ENCODE data around the gene CLASP1. TPM values are rescaled to one million over a fixed set of nuclear protein-coding genes. Genes with fewer than 3 reads are reported as not detected.
A peak's percentile ranks its signal among the peaks of the same experiment; 100 is the strongest.

The CLASP1 gene
- total RNA-seq, 1 experiment from 2014 or later, result 28.2 TPM

DNA sequence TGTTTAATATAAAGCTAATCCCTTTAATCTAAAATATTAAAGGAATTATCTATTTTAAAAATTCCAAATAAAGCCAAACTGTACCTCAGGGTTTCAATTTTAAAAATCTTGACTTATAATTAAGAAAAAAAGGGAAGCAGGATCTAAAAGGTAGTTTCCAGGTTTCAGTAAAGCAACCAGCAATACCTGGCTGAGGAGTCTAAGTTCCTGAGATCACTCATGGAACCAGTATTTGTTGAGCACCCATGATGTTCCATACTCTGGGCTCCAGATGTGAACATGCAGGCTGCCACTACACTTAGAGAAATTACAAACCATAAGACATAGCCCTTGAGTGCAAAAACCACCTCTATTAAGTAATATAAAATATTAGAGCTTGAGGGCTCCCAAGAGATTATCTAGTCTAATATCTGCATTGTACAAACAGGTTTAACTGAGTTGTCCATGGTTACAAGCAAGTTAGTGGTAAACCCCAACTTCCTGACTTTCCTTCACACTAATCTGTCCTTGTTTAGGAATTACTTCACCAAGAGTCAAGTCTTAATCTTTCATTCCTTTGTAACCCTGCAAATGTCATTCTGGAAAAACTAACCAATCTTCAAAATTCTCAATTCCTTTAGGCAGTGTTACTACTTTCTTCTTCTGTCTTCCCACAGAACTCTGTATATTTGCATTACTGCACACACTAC is 49.2 kb downstream of the CLASP1 start:
- no peak overlapping the region for H3K27ac ChIP-seq
- no peaks in the 10 kb centered on the region for H3K9me3 ChIP-seq (replicated peaks)
- peaks cover 26% of the 10 kb centered on the region for H3K36me3 ChIP-seq
- no peak for DNase-seq (ENCODE audit: low read depth in 1 of 2, low spot score in 2 of 2)
- H3K27me3 ChIP-seq (replicated peaks), result no peaks in the 10 kb centered on the region
- H3K4me1 ChIP-seq (replicated peaks), result peaks cover 10% of the 10 kb centered on the region; the same call in 1 of the 2 replicates
- no peak overlapping the region for H3K4me3 ChIP-seq

DNA sequence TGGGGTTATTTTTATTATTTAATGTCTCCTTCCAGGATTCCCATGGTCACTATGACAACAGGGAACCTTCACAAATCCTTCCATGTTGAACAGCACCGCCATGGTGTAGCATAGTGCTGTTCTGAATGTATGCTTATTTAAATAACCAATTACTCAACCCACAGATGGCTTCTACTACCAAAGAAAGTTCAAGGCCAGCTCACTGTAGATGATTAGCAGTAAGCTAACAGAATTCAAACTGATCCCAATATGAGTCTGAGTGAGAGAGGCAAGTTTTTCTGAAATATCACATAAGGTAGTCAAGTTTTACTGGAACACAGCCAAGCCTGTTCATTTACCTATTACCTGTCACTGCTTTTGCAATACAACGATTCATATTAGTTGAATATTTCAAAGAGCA is 51.2 kb downstream of the CLASP1 start:
- Histone ChIP-seq H3K36me3 (peaks cover 24% of the 10 kb centered on the region), H3K27me3 (replicated peaks) (no peaks in the 10 kb centered on the region), H3K9me3 (replicated peaks) (no peaks in the 10 kb centered on the region), H3K4me1 (replicated peaks) (peaks cover 10% of the 10 kb centered on the region; the same call in 1 of the 2 replicates), H3K4me3 (no peak overlapping the region), H3K27ac (no peak overlapping the region)
- no peak for DNase-seq (ENCODE audit: low read depth in 1 of 2, low spot score in 2 of 2)

DNA sequence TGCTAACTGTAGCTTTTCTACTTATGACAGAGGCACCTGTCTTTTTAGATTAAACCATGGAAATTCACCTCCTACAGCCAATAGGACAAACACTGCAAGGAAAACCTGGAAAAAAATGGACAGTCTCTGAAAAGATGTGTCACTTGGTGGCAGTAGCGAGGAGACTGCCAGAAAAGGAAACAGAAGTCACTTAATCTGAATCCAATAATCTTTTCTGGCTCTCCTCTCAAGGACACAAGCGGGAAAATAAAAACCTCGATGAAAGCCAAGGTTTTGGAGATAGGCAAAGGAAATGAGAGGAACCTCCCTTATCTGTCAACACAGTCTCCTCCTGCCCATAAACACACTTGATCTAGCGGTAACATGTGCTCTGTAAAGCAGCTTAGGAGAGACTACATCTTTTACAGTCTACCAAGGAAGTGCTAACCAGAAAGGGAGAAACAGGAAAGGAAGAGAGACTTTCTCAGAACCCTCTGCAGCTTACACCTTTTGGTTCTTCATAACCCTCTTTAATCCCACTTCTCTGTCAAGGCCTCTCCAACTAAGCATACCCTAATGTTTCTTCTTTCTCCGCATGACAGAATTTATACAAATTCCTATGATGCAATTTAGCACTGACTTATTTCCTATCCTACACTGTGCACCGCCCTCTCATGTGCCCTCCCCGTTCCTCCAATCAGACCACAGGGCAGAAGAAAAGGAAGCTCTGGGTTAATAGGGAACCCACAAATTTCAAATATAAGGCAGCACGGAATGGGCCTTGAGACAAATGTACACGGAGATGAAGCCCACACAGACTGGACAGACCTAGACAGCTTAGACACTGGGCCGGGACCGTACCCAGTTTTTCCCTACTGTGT is 52.8 kb downstream of the CLASP1 start:
- peaks cover 10% of the 10 kb centered on the region; the same call in 1 of the 2 replicates for H3K4me1 ChIP-seq (replicated peaks)
- no peaks in the 10 kb centered on the region for H3K27me3 ChIP-seq (replicated peaks)
- H3K27ac ChIP-seq, result no peak overlapping the region
- DNase-seq (ENCODE audit: low read depth in 1 of 2, low spot score in 2 of 2), result peak in 1 of 2 experiments; percentile 52
- peaks cover 21% of the 10 kb centered on the region for H3K36me3 ChIP-seq
- no peaks in the 10 kb centered on the region for H3K9me3 ChIP-seq (replicated peaks)
- no peak overlapping the region for H3K4me3 ChIP-seq

DNA sequence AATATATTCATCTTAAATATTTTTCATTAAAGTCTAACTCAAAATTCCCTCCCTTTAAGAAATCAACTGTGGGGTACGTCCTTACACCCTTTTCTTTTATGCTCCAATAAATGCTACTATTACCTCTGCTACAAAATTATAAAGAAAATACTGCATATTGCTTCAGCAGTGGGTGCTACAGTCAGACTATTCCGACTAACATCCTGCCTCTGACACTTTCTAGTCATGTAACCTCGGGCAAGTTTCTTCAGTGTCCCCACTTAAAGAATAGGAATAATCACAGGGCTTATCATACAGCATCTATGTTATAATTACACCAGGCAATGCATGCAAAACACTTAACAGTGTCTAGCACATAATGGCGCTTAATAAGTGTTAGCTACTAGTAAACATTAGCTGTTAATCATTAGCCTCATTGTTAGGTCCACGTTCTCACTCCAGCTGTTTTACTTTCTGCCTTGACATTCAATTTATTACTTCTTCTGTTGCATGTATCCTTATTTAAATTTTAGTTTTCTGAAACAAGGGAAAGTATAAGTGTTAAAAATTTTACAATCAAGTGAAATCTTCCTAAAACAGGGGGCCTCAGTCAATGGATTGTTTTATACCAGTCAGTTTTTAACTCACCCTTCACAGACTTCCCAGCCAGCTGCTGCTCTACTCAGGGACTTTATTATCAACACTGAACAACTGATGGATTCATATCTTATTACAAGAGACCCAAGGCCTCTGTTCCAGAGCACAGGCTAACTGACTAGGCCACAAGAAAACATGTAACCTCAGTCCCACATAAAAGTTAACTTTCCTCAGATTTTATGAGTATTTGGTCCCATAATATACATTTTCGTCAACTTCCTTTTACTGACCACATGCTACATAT is 54.0 kb downstream of the CLASP1 start:
- peaks cover 20% of the 10 kb centered on the region for H3K36me3 ChIP-seq

DNA sequence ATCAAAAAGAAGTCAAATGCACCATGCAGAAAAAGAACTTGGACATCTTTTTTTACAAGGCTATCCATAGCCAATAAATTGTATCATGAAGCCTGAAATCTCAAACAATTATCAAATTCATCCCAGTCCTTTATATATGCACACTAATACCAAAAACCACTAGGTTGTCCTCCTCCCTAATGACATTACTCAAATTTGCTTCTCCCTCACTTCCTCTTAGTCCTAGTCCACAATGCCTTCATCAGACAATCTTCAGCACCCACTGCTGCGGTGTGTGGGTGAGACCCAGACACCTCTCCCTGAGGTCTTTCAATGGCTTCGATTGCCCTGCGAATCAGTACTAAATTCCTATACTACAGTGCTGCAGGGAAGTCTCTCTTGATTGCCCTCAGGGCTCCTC is 58.1 kb downstream of the CLASP1 start:
- no peak for DNase-seq (ENCODE audit: low read depth in 1 of 2, low spot score in 2 of 2)
- Histone ChIP-seq H3K9me3 (replicated peaks) (no peaks in the 10 kb centered on the region), H3K27ac (no peak overlapping the region), H3K27me3 (replicated peaks) (no peaks in the 10 kb centered on the region), H3K36me3 (peaks cover 9% of the 10 kb centered on the region; the same call in 1 of the 2 replicates), H3K4me1 (replicated peaks) (peaks cover 25% of the 10 kb centered on the region), H3K4me3 (no peak overlapping the region)

More for the DNA sequence above, 54.0 kb downstream of the CLASP1 start:
- Histone ChIP-seq H3K9me3 (replicated peaks) (no peaks in the 10 kb centered on the region), H3K27ac (no peak overlapping the region), H3K4me1 (replicated peaks) (peaks cover 5% of the 10 kb centered on the region; the same call in 1 of the 2 replicates), H3K27me3 (replicated peaks) (no peaks in the 10 kb centered on the region), H3K4me3 (no peak overlapping the region)
- no peak for DNase-seq (ENCODE audit: low read depth in 1 of 2, low spot score in 2 of 2)

DNA sequence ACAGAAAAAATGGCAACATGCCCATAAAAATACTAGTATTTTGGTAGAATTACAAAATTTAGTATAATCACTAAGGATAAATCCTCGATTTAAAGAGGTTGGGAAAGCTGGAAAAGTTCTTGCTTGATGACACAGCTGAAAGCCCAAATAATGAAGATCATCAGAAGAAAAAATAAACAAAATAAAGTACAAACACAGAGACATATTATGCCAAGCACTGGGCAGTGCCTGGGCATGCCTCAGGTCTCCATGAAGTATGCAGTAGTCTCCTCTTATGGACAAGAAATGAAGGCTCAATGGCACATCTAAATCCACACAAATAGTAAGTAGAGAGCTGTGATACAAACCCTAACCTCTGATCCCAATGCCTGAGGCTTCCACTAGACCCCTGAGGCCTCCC is 60.9 kb downstream of the CLASP1 start:
- DNase-seq (ENCODE audit: low read depth in 1 of 2, low spot score in 2 of 2), result peak in 1 of 2 experiments; percentile 26
- Histone ChIP-seq H3K36me3 (no peaks in the 10 kb centered on the region), H3K27me3 (replicated peaks) (no peaks in the 10 kb centered on the region), H3K27ac (no peak overlapping the region), H3K9me3 (replicated peaks) (no peaks in the 10 kb centered on the region), H3K4me3 (no peak overlapping the region), H3K4me1 (replicated peaks) (peaks cover 43% of the 10 kb centered on the region)

DNA sequence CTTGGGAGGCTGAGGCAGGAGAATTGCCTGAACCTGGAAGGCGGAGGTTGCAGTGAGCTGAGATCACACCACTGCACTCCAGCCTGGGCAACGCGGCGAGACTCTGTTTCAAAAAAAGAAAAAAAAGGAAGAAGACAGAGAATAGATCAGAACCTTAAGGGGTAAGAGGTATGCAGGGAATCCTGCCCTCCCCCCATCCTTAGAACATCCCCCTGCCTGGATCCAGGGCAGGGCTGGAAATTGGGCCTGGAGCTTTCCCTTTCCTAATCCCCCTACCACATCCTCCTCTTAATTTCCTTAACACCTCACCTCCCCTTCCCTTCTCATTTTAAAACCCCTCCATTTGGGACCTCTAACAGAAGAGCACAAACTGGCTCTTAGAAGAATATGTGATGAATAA is 62.1 kb downstream of the CLASP1 start:
- no peaks in the 10 kb centered on the region for H3K36me3 ChIP-seq
- no peak for DNase-seq (ENCODE audit: low read depth in 1 of 2, low spot score in 2 of 2)
- peaks cover 43% of the 10 kb centered on the region for H3K4me1 ChIP-seq (replicated peaks)
- H3K4me3 ChIP-seq, result no peak overlapping the region
- H3K27me3 ChIP-seq (replicated peaks), result no peaks in the 10 kb centered on the region
- no peaks in the 10 kb centered on the region for H3K9me3 ChIP-seq (replicated peaks)
- no peak overlapping the region for H3K27ac ChIP-seq

DNA sequence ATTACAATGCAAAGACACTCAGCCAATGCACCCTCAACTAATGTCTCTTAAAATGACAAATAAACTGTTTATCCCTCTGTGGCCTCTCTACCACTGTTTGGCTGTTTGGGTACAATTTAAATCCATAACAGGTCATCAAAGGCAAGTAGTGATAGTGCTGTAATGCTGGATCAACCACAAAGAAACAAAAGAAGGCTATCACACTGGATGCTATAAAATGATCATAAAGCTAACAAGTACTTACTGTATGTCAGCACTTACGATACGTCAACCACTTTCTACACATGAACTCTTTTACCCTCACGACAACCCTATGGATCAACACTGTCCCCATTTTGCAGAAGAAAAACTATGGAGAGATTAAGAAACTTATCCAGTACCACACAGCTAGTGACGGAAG is 64.5 kb downstream of the CLASP1 start:
- no peak overlapping the region for H3K4me3 ChIP-seq
- no peaks in the 10 kb centered on the region for H3K36me3 ChIP-seq
- no peak for DNase-seq (ENCODE audit: low read depth in 1 of 2, low spot score in 2 of 2)
- no peak overlapping the region for H3K27ac ChIP-seq
- peaks cover 56% of the 10 kb centered on the region for H3K4me1 ChIP-seq (replicated peaks)
- no peaks in the 10 kb centered on the region for H3K9me3 ChIP-seq (replicated peaks)
- no peaks in the 10 kb centered on the region for H3K27me3 ChIP-seq (replicated peaks)

DNA sequence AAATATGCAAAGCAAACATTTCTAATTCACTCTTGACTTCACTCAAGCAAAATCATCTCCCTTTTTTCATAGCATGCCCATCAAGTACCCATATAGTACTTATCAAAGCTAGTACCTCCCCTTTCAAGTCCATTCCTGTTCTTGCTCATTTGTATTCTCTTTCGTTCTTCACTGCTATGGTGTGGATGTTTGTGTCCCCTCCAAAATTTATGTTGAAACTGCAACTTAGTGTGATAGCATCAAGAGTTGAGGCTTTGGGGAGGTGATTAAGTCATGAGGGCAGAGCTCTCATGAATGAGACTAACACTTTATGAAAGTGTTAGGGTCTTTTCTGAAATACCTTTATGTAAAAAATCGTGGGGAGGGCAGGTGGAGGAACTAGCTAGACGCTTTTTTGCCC is 65.7 kb downstream of the CLASP1 start:
- no peaks in the 10 kb centered on the region for H3K36me3 ChIP-seq
- H3K27me3 ChIP-seq (replicated peaks), result no peaks in the 10 kb centered on the region
- no peak overlapping the region for H3K4me3 ChIP-seq
- H3K4me1 ChIP-seq (replicated peaks), result peaks cover 60% of the 10 kb centered on the region
- DNase-seq (ENCODE audit: low read depth in 1 of 2, low spot score in 2 of 2), result no peak
- H3K9me3 ChIP-seq (replicated peaks), result no peaks in the 10 kb centered on the region
- no peak overlapping the region for H3K27ac ChIP-seq

DNA sequence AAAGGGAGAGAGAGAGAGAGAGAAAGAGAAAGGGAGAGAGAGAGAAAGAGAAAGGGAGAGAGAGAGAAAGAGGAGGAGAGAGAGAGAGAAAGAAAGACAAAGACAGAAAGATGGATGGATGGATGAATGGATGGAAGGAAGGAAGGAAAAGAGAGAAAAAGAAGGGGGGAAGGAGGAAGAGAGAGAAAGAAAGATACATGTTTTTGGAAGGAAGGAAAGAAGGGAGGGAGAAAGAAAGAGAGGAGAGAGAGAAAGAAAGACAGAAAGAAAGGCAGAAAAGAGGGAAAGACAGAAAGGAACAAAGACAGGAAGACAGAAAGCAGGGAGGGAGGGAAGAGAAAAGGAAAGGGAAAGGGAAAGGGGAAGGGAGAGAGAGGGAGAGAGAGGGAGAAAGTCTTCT is 67.0 kb downstream of the CLASP1 start:
- H3K36me3 ChIP-seq, result no peaks in the 10 kb centered on the region
- no peak for DNase-seq (ENCODE audit: low read depth in 1 of 2, low spot score in 2 of 2)
- no peak overlapping the region for H3K27ac ChIP-seq
- H3K27me3 ChIP-seq (replicated peaks), result no peaks in the 10 kb centered on the region
- H3K9me3 ChIP-seq (replicated peaks), result no peaks in the 10 kb centered on the region
- H3K4me1 ChIP-seq (replicated peaks), result peaks cover 51% of the 10 kb centered on the region
- no peak overlapping the region for H3K4me3 ChIP-seq

DNA sequence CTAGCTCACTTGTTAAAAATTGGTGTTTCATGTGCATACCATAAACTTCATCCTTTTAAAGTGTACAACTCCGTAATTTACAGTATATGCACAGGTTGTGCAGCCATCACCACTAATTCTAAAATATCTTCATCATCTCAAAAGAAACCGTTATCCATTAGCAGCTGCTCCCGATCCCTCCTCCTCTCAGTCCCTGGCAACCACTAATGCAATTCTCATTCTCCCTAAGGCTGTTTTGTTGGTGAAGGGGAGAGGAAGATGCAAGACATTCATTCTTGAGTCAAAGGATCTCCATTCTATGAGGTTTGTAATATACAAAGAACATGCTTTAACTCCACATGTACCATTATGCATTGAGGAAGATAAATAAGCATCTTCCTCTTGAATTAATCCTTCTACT is 70.0 kb downstream of the CLASP1 start:
- Histone ChIP-seq H3K4me3 (no peak overlapping the region), H3K9me3 (replicated peaks) (no peaks in the 10 kb centered on the region), H3K27me3 (replicated peaks) (no peaks in the 10 kb centered on the region), H3K27ac (no peak overlapping the region), H3K36me3 (no peaks in the 10 kb centered on the region), H3K4me1 (replicated peaks) (peaks cover 25% of the 10 kb centered on the region)
- peak in 1 of 2 experiments; percentile 28 for DNase-seq (ENCODE audit: low read depth in 1 of 2, low spot score in 2 of 2)

DNA sequence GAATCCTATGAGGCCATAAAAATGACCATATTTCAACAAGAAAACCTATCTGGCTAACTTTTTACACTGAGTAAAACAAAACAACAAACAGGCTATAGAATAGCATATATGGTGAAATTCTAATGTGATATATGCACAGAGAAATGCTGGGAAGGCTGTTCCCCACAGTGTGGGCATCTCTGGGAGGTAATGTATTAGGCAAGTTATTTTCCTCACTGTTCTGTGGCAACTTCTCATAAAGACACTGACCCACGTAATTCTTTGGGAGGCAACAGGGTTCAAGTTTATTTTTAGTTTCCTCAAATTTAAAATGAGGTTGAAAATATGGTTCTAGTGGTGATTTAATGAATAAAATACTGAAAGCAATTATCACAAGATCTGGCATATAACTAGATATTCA is 71.9 kb downstream of the CLASP1 start:
- Histone ChIP-seq H3K27ac (no peak overlapping the region), H3K4me3 (no peak overlapping the region), H3K9me3 (replicated peaks) (0 out of 2 replicates have a peak, but pooled peaks cover 2% of the 10 kb centered on the region), H3K4me1 (replicated peaks) (peaks cover 43% of the 10 kb centered on the region), H3K36me3 (no peaks in the 10 kb centered on the region), H3K27me3 (replicated peaks) (no peaks in the 10 kb centered on the region)
- DNase-seq (ENCODE audit: low read depth in 1 of 2, low spot score in 2 of 2), result no peak

DNA sequence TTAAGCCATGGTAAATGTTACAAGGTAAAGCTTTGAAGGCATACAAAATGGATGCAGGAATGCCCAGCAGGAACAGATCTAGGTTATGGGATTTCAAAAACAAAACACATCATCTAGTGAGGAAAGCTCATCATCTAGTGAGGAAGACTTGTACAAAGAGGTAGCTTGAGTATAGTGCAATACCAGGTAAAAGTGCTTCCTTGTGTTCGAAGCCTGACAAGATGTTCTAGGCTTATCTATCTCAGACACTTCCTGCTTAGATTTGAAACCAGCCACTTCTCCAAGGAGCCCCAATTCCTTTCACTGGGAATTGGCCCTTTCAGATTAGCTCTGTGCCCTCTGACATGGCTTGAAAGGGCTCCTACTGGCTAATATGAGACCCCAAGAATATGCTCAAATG is 73.0 kb downstream of the CLASP1 start:
- DNase-seq (ENCODE audit: low read depth in 1 of 2, low spot score in 2 of 2), result no peak
- Histone ChIP-seq H3K27ac (no peak overlapping the region), H3K4me1 (replicated peaks) (peaks cover 43% of the 10 kb centered on the region), H3K4me3 (no peak overlapping the region), H3K9me3 (replicated peaks) (0 out of 2 replicates have a peak, but pooled peaks cover 2% of the 10 kb centered on the region), H3K36me3 (no peaks in the 10 kb centered on the region), H3K27me3 (replicated peaks) (no peaks in the 10 kb centered on the region)

All from SJSA1 (cell line).